Neutrophil (primary cell): Measurements from ENCODE around the gene RPS14.

Experiments used
- H3K27ac ChIP-seq: fragments of 200-600 bp; sonication (generic); 2 replicates; pipeline ENCODE4 v1.5.1; 2016; ENCODE audit warnings: mild to moderate bottlenecking, moderate library complexity
- H3K27me3 ChIP-seq: fragments of 200-600 bp; sonication (generic); 2 replicates; pipeline ENCODE4 v1.6.0; 2016; ENCODE audit warnings: mild to moderate bottlenecking
- H3K36me3 ChIP-seq: fragments of 200-600 bp; sonication (generic); 2 replicates; pipeline ENCODE4 v1.5.1; 2017
- H3K4me1 ChIP-seq, 2 experiments: fragments of 200-600 bp in 1 of 2; sonication (generic) in 1 of 2; 1 replicate in 1 of 2; 2 replicates in 1 of 2; pipeline versions ENCODE4 v1.5.1 to v1.6.1; 2013 to 2016; ENCODE audit warnings: low read depth in 1 of 2, low read length in 1 of 2, mild to moderate bottlenecking in 1 of 2, moderate library complexity in 1 of 2; ENCODE audit not compliant: control insufficient read depth in 1 of 2, insufficient read depth in 1 of 2
- H3K4me3 ChIP-seq, 2 experiments: fragments of 200-600 bp in 1 of 2; sonication (generic) in 1 of 2; 1 replicate in 1 of 2; 2 replicates in 1 of 2; pipeline ENCODE4 v1.5.1; 2013 to 2016; ENCODE audit warnings: low read depth in 1 of 2, low read length in 1 of 2, mild to moderate bottlenecking in 1 of 2, moderate library complexity in 1 of 2
- H3K9me3 ChIP-seq: fragments of 200-600 bp; sonication (generic); 2 replicates; pipeline ENCODE4 v1.5.1; 2016
- TF ChIP-seq, protein P1 (sequence below): fragments of 200-600 bp; sonication (generic); IDR thresholded peaks from 2 replicates; pipeline ENCODE4 v1.5.1; 2016; ENCODE audit warnings: antibody characterized with exemption

RPS14 gene

DNA sequence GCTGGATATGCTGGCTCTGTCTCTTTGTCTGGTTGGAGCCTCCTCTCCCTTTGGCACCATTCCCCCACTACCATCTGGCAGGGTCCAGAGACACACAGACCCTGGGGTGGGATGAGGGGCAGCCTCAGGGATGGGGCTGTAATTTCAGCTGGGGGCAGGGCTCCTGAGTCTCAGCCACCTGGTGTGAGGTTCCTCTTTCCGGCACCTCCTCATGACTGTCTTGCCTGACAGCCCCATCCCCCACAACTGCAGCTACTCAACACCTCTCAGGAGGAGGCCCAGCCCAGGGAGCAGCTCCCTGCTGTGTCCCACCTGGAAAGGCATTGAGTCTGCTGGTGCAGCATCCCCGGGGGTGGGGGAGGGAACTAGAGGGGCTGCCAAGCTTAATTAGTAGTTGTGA, 11.7 kb upstream of the RPS14 start:
- Histone ChIP-seq H3K9me3 (no peaks in the 10 kb centered on the region), H3K27me3 (no peaks in the 10 kb centered on the region), H3K36me3 (no peaks in the 10 kb centered on the region), H3K4me3 (peak overlapping the region; percentile 1 to 33), H3K27ac (peak overlapping the region; percentile 85), H3K4me1 (peaks cover 82 to 86% of the 10 kb centered on the region in 2 experiments)
- TF ChIP-seq, protein P1, sequence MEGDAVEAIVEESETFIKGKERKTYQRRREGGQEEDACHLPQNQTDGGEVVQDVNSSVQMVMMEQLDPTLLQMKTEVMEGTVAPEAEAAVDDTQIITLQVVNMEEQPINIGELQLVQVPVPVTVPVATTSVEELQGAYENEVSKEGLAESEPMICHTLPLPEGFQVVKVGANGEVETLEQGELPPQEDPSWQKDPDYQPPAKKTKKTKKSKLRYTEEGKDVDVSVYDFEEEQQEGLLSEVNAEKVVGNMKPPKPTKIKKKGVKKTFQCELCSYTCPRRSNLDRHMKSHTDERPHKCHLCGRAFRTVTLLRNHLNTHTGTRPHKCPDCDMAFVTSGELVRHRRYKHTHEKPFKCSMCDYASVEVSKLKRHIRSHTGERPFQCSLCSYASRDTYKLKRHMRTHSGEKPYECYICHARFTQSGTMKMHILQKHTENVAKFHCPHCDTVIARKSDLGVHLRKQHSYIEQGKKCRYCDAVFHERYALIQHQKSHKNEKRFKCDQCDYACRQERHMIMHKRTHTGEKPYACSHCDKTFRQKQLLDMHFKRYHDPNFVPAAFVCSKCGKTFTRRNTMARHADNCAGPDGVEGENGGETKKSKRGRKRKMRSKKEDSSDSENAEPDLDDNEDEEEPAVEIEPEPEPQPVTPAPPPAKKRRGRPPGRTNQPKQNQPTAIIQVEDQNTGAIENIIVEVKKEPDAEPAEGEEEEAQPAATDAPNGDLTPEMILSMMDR = peak; percentile 23

DNA sequence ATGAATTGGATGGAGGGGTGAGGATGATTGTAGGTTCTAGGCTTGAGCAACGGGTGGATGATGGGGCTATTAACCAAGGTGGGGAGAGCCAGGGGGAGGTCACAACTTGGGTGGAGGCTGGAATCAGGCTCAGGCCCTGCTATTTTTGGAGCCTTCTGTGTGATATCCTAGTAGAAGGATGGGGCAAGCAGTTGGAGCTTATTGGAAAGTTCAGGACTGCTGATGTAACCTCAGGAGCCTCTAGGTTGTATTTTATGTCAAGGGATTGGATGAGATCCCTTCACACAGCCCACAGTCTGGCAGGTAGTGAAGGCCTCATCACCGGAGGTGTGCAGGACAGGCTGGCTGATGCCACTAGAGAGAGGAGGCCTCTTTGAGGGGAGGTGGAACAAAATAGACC, 11.2 kb upstream of the RPS14 start:
- Histone ChIP-seq H3K27ac (peak overlapping the region; percentile 85), H3K4me3 (peak overlapping the region; percentile 1 to 33), H3K36me3 (no peaks in the 10 kb centered on the region), H3K9me3 (no peaks in the 10 kb centered on the region), H3K27me3 (no peaks in the 10 kb centered on the region), H3K4me1 (peaks cover 82 to 86% of the 10 kb centered on the region in 2 experiments)
- TF ChIP-seq, protein P1 = no peak

DNA sequence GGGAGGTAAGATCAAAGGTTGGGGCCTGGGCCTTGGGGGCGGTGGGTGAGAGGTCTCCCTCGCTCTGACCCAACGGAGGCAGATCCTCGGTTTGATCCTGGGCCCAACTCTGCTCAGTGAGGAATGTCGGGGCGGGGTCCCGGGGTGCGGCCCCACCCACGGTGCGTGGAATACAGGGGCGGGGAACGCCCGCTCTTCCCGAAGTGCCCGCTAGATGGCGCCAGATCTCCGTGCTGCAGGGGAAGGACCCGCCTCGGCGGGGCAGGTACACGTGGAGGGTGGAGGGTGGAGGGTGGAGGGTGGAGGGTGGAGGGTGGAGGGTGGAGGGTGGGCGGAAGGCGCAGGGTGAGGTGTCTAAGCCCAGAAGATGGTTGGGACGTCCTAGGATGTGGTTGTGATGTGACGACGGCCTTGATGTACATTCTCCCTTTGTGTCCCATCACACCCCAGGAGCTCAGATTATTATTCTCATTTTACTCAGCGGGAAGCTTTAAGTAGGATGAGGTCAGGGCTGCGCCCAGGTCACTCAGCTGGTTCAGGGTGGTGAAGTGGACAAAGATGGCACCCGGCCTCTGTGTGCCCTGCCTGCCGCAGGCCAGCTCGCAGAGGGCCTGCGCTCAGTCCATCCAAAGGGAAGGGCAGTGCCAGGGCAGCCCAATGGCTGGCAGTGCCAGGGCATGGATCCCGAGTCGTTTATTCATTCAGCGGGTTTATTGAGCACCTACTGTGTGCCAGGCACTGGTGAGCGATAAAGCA, 9.4 kb upstream of the RPS14 start:
- TF ChIP-seq, protein P1 = peak; percentile 95
- Histone ChIP-seq H3K27ac (peak overlapping the region; percentile 64), H3K27me3 (no peaks in the 10 kb centered on the region), H3K4me3 (peak overlapping the region; percentile 23 to 57), H3K36me3 (no peaks in the 10 kb centered on the region), H3K4me1 (peaks cover 93 to 98% of the 10 kb centered on the region in 2 experiments), H3K9me3 (no peaks in the 10 kb centered on the region)

DNA sequence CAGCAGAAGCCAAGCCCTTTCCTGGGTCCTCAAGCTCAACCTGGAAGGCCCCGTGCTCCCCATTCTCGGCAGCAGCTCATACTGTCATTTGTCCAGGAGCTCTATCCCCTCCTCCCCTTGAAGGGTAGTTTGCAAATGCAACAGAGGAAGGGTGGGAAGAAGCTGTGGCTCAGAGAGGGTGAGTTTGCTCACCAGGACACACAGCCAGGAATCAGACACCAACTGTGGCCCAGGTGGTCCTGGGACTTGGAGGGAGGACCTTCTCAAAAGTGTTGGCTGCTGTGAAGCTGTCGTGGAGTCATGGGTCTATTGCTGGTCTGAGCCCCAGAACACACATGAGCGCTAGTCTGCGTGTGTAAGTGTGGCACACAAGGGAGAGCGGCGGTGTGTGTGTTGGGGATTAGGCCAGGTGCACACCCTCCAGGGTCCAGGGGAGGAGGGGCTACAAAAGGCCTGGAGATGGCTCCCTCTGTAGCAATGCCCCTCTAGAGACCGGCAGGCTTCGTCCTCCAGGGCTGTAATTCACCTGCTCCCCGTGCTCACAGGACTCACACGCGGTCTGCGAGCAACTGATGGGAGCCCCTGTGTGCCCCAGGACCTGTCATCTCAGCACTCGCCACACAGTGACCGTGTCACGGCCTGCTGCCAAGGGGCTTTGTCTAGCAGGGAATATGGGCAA, 8.2 kb upstream of the RPS14 start:
- Histone ChIP-seq H3K4me3 (peak overlapping the region; percentile 43 to 46), H3K27me3 (no peaks in the 10 kb centered on the region), H3K36me3 (no peaks in the 10 kb centered on the region), H3K4me1 (peaks cover 98 to 100% of the 10 kb centered on the region in 2 experiments), H3K27ac (peak overlapping the region; percentile 85), H3K9me3 (no peaks in the 10 kb centered on the region)
- TF ChIP-seq, protein P1 = no peak

DNA sequence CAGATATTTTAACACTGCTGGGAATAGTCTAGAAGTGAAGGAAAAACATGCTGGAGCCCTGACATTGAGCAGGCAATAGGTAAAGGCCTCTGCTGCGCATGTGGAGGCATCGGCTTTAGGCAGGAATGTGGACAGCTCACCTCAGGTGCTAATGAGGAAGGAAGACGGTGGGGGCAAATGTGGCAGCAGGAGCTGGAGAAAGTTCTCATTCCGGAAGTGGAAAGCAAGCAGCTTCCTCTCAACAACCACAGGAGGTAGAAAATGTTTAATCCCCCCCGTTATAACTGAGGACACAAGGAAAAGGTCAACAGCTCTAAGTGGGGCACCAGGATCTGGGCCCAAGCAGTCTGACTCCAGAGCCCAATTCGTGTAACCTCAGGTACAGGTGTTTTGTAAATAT, 7.6 kb upstream of the RPS14 start:
- peak overlapping the region; percentile 85 for H3K27ac ChIP-seq
- H3K4me1 ChIP-seq = peaks cover 96 to 100% of the 10 kb centered on the region in 2 experiments
- H3K36me3 ChIP-seq = no peaks in the 10 kb centered on the region
- TF ChIP-seq, protein P1 = peak; percentile 26
- peak overlapping the region; percentile 43 to 46 for H3K4me3 ChIP-seq
- H3K9me3 ChIP-seq = no peaks in the 10 kb centered on the region
- H3K27me3 ChIP-seq = no peaks in the 10 kb centered on the region
